Activated CD4-positive, alpha-beta T cell treated with anti-CD3 and anti-CD28 coated beads, Interleukin-2, Interleukin-6, amounts not matched to agents 100 ng/mL and 50 ng/mL, durations not matched to agents 16 hours and 8 hours (primary cell): ENCODE measurements around the gene GBGT1.
A peak's percentile ranks its signal among the peaks of the same experiment; 100 is the strongest.
"Not testable (repeated sequence)": the region's sequence is repeated elsewhere in the genome, so short reads cannot be mapped to it uniquely, and the experiment has no call there.

Experiments
- DNase-seq: peaks from one replicate; pipeline ENCODE4 v3.0.0-alpha.2; 2020

The GBGT1 gene

GRCh38 chr9:133194597-133194996 is 30.9 kb upstream of the GBGT1 start:
- DNase-seq: no peak

GRCh38 chr9:133191989-133192388 is 28.3 kb upstream of the GBGT1 start:
- no peak for DNase-seq

- DNase-seq: no peak
Measured at GRCh38 chr9:133189826-133190225, 26.1 kb upstream of the GBGT1 start.

- no peak for DNase-seq
Measured at GRCh38 chr9:133188843-133189180, 25.1 kb upstream of the GBGT1 start.

- DNase-seq: no peak
Measured at GRCh38 chr9:133188006-133188842, 24.5 kb upstream of the GBGT1 start.

DNA sequence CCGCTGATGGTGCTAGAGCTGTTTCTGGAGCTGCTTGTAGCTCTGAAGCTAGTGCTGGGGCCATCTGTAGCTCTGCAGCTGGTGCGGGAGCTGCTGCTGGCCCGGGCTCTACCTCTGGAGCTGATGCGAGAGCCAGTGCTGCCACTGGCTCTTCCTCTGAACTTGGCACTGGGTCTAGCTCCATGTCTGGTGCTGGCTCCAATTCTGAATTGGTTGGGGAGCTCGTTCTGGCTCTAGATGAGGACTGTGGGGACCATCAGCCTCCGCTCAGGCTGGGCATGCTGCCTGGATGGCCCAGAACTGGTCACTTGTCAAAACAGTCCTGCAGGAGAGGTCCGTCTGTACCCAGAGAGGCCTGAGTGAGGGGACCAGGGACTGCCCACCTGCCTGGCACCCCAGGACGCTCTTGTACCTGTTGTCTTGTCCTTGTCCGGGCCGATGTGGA is 23.9 kb upstream of the GBGT1 start:
- no peak for DNase-seq

GRCh38 chr9:133186736-133187135 is 23.0 kb upstream of the GBGT1 start:
- no peak for DNase-seq

DNA sequence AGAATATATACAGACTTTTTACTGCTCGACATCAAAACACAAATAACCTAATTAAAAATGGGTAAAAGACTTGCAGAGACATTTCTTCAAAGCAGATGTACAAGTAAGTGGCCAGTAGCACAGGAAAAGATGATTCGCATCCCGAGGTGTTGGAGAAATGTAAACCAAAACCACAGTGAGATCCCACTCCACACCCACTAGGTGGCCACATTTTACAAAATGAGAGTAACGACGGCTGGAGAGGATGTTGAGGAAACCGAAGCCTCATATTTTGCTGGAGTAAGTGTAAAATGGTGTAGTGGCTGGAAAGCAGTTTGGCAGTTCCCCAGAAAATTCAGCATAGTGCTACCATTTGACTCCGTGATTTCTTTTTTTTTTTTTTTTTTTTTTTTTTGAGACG is 21.3 kb upstream of the GBGT1 start:
- DNase-seq: peak; percentile 72

DNA sequence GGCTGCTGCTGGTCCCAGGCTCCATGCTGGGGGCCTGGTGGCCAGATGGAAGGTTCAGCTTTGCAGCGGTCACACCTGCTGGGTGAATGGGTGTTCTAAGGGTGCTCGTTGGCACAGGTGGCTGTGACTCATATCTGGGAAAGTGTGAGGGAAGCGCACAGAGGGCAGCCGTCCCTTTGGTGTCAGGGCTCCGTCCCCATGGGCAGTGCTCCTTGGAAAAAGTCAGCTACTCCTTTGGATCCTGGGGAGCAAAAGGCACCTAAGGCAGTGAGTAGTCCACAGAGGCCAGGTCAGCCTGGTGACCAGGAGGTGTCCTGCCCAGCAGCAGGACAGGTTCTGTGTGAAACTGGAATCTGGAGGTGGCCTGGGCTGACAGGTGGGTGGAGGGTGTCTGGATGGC is 18.4 kb upstream of the GBGT1 start:
- DNase-seq: no peak

DNA sequence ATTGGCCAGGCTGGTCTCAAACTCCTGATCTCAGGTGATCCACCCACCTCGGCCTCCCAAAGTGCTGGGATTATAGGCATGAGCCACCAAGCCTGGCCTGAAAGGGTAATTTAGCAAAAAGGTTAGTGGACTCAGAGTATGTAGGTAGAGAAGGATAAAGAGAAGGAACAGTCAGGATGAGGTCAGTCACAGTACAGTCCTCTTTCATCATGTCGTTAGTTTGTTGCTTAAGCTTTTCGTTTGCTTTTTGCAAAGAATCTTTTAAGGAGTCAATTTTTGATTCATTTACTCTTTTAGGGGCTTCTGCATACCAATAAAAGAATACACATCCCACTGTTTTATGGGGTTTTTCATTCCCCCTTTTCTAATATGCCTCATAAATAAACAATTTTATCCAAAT is 17.8 kb upstream of the GBGT1 start:
- DNase-seq: no peak

GRCh38 chr9:133180953-133181352 is 17.2 kb upstream of the GBGT1 start:
- no peak for DNase-seq

GRCh38 chr9:133173056-133173455 is 9.3 kb upstream of the GBGT1 start:
- no peak for DNase-seq

DNA sequence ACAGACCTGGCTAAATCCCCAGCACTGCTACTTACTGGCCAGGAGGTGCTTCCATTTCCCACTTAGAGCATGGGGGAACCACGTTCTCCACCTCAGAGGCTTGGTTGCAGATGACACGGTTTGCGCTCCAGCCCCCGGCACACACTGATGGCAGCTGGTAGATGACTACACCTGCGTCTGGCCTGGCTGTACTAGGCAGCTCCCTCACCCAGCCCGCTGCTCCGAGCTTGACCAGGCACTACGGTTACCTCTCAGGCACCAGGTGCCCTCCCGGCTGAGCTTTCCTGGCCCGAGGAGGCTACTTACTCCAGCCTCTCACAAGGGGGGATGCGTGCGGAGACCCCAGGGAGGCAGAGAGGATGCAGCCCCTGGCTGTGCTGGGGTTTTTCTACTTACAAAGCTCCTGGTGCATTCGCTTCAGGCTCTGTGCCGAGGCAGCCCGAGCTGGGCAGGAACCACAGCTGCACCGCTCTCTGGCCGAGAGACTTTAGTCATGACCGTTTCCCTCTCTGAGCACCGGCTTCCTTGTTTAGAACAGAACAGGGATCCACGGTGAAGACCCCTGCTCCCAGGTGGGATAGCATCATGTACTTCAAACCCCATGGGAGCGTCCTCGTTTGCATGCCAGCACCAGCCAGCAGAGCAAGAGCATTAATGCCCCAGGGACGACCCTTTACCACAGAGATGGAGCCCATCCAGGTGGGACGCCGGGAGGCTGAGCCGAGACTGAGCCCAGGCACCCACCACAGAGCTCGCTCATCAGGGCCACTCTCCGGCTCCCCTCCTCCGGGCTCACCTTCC is 7.6 kb upstream of the GBGT1 start:
- no peak for DNase-seq

GRCh38 chr9:133170716-133171115 is 7.0 kb upstream of the GBGT1 start:
- no peak for DNase-seq

DNA sequence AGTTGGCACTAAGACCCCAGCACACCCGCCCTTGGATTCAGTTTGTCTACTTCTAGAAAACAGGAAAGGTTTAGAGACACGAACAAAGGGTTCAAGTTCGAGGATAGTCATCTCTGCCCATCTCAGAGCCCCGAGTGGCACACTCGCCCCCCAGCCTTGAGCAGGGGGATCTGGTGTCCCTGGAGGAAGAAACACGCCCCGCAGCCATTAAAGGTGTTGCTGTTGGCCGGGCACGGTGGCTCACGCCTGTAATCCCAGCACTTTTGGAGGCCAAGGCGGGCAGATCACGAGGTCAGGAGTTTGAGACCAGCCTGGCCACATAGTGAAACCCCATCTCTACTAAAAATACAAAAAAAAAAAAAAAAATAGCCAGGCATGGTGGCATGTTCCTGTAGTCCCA is 6.0 kb upstream of the GBGT1 start:
- DNase-seq: not testable (repeated sequence)

DNA sequence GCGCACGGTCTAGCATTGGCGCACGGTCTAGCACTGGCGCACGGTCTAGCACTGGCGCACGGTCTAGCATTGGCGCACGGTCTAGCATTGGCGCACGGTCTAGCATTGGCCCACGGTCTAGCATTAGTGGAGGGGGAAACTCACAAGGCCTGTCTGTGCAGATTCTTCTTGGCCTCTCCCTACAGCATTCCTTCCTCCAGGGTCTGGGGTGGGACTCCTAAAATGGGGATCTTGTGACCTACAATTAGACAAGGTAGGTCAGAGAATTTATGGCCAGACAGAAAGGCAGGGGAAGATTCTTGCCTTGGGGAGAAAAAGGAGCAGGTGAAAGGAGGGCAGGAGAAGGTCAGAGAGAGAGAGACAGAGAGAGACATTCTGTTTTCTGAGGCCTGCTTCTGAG is 5.4 kb upstream of the GBGT1 start:
- DNase-seq: no peak

GRCh38 chr9:133168432-133168831 is 4.7 kb upstream of the GBGT1 start:
- DNase-seq: no peak

DNA sequence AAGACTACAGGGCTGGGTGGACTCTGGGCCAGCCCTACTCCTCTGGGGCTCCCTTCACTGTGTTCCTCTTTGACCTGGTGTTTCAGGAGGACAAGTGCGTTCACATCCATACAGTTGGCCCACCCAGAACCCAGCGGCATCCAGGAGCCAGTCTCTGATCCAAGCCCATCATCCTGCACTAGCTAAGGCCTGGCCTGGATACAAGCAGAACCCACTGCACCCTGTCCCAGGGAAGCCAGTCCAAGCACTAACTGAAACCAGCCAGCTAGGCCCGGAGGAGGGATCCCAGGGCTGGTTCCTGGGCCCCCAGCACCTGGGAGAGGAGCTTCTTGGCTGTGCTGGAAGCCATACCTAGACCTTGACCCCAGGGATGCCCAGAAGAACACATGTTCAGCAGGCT is 4.1 kb upstream of the GBGT1 start:
- DNase-seq: no peak

DNA sequence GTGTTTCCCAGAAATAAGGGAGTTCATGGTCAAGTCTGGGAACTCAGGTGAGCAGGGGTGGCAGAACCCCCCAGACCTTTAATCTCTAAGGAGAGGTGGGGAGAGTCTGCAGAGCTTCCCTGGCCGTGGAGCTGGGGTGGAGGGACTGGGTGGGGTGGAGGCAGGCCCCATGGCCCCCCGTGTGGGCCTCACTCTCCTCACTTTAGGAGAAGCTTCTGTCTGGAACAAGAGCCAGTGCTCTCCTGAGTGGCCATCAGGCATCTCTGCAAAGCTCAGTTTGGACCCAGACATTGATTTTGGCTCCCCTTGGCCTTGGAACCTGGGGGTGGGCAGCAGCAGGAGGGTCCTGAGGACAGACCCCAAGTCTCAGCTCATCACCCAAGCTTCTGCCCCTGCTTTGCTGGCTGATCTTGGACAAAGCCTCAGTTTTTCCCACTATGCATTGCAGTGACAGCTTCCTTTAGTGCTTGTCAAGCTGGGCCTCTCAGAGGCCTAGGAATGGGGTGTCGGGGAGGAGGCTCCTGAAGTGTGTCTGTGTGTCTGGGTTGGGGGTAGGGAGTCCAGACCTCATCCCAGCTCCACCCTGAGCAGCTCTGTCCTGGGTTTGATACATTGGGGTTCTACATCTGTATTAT is 3.5 kb upstream of the GBGT1 start:
- DNase-seq: no peak

DNA sequence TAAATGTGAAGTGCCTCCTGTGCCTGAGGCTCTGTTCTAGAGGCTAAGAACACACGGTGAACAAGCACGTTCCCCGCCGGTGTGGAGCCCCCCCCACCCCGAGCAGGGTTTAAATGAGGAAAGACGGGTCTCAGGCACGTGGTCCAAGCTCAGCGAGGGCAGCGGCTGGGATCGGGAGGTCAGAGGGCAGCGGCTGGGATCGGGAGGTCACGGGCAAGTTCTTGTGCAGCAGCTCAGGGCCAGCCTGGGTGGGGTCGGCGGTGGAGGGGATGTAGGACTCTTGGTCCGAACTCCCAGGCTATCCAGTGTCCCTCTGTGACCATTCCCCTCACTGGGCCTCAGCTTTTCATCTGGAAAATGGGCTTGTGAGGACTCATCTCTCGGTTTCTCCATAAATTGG is 2.7 kb upstream of the GBGT1 start:
- no peak for DNase-seq

GRCh38 chr9:133165452-133165730 is 1.7 kb upstream of the GBGT1 start:
- no peak for DNase-seq

- no peak for DNase-seq
Measured at GRCh38 chr9:133164191-133164590, 477 bp upstream of the GBGT1 start.

DNA sequence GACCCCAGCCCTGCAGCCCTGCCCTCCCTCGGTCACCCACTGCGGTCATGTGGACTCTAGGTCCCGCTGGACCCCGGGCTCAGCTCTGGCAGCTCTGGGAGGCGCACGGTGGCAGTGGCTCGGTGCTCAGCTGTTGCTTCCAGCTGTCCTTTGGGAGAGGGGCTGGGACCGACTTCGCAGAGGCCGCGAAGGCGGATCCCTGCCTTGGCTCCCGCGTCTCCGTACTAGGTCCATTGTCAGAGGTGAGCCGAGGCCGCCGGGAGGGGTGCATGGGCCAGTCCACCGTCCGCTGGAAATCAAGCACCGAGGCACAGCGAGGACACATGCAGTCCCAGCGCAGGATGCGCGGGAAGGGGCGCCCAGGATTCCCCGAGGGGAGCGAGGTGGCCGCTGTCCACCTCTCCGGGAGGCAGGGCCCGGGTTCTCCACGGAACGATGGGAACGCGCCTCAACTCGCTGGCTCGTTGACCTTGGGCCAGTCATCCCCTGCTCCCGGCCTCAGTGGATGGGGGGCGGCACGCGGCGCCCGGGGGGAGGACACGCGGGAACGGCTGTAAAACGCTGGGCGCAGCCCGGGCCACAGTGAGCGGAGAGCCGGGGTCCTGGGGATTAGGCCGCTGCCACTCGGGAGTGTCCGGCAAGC is 732 bp downstream of the GBGT1 start:
- DNase-seq: no peak

DNA sequence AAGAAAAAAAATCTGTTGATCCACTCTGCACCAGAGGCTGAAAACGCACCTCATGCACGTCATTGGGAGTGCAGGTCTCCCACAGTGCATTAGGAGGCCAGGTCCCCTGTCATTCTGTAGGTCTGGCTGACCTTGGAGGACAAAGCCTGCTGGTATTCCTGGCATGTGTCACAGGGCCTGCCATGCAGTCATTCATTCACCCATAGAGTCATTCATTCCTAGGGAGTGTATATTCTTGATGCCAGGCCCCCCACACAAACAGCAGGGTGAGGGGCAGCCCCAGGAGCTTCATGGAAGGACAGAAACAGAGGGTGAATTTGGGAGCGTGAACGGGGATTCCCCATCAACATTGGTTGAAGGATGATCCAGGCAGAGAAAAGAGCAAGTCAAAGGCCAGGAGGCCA is 2.2 kb downstream of the GBGT1 start:
- DNase-seq: no peak
